ENCODE data around the gene IFFO2. TPM values are rescaled to one million over a fixed set of nuclear protein-coding genes. Genes with fewer than 3 reads are reported as not detected.
A peak's percentile ranks its signal among the peaks of the same experiment; 100 is the strongest.

The IFFO2 gene
- total RNA-seq, 4 donors from 2014 or later, result 25.8 to 88.8 (median 52.7) TPM

DNA sequence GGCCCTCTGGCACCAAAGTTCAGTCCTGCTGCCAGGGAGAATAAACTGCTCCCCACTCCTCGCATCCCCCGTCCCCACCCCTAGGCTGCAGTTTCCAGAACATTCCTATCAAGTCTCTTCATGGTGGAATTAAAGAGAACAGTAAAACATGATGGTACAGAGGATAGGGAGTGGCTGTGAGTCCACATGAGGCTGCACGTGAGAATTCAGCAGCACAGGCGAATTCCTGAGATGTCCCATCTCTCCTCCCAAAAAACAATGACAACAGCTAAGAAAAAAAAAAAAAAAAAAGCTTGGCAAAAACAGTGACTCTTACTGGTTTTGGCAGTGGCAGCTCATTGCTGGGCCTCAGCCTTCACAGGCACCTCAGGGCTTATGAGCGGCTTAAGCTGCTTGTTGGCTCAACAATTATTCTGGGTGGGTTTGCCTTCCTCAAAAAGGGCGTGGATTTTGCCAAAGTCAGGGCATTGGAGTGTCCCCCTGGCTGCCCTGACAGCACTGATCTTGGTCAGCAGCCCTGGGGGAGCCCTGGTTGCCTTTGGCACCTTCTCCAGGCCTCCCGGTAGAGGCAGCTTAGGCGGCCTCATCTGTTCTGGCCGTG lies 5.7 kb upstream of the IFFO2 start:
- WGBS, 2 donors, result 30 to 31% methylated on average over 5 to 6 of the region's 9 CpGs
- no peaks in the 10 kb centered on the region for H3K27me3 ChIP-seq
- TF ChIP-seq POLR2A (IDR thresholded peaks at IDR 0.05) (no peak), CTCF (IDR thresholded peaks at IDR 0.05) (peak in 1 of 6 experiments; percentile 13)
- DNase-seq, result no peak
- H3K4me3 ChIP-seq, result no peak overlapping the region
- peak overlapping the region; percentile 64 to 88 (median 86) for H3K27ac ChIP-seq
- H3K4me1 ChIP-seq, result peaks cover 15 to 46% (median 19%) of the 10 kb centered on the region in 3 donors
- intact Hi-C loops (cut with DNase I), result no loop called here
- H3K9me3 ChIP-seq, result no peaks in the 10 kb centered on the region
- no peaks in the 10 kb centered on the region for H3K36me3 ChIP-seq

- Histone ChIP-seq H3K4me1 (peaks cover 19 to 48% (median 23%) of the 10 kb centered on the region in 3 donors), H3K27me3 (no peaks in the 10 kb centered on the region), H3K9me3 (no peaks in the 10 kb centered on the region), H3K36me3 (no peaks in the 10 kb centered on the region), H3K27ac (no peak overlapping the region), H3K4me3 (no peak overlapping the region)
- intact Hi-C loops (cut with DNase I), result no loop called here
- WGBS, 2 donors, result 67 to 78% methylated on average over 3 of the region's 3 CpGs
- no peak for DNase-seq
- TF ChIP-seq CTCF (IDR thresholded peaks at IDR 0.05), result no peak
- no peak for TF ChIP-seq POLR2A (IDR thresholded peaks at IDR 0.05)
These were observed 4.3 kb upstream of the IFFO2 start for GRCh38 chr1:18960821-18961220.

DNA sequence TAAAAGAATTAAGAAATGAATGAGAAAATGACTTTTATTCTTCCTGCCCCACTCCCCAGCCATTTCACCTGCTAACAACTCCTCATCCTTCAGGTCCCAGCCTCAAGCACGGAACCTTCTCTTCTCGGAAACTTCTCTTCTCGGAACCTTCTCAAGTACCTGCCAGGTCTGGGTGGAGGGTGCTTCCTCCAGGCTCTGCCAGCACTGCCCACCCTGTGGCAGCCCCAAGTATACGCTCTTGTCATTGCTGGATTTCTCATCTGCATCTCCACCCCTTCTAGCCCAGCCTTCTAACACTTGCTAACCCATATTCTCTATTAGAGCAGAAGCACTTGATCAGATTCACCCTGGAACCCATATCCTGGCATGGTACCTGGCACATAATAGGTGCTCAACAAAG lies 3.9 kb upstream of the IFFO2 start:
- intact Hi-C loops (cut with DNase I), result no loop called here
- Histone ChIP-seq H3K27me3 (no peaks in the 10 kb centered on the region), H3K9me3 (no peaks in the 10 kb centered on the region), H3K36me3 (no peaks in the 10 kb centered on the region), H3K27ac (no peak overlapping the region), H3K4me1 (peaks cover 17 to 46% (median 23%) of the 10 kb centered on the region in 3 donors), H3K4me3 (no peak overlapping the region)
- 92 to 96% methylated on average over 4 of the region's 4 CpGs for WGBS, 2 donors
- TF ChIP-seq CTCF (IDR thresholded peaks at IDR 0.05), result no peak
- no peak for TF ChIP-seq POLR2A (IDR thresholded peaks at IDR 0.05)
- no peak for DNase-seq

GRCh38 chr1:18959591-18959990 lies 3.1 kb upstream of the IFFO2 start:
- WGBS, 2 donors, result 72 to 81% methylated on average over 4 of the region's 4 CpGs
- Histone ChIP-seq H3K9me3 (no peaks in the 10 kb centered on the region), H3K4me3 (no peak overlapping the region), H3K36me3 (no peaks in the 10 kb centered on the region), H3K4me1 (peaks cover 19 to 53% (median 31%) of the 10 kb centered on the region in 3 donors), H3K27me3 (no peaks in the 10 kb centered on the region), H3K27ac (no peak overlapping the region)
- no peak for TF ChIP-seq POLR2A (IDR thresholded peaks at IDR 0.05)
- no peak for TF ChIP-seq CTCF (IDR thresholded peaks at IDR 0.05)
- no peak for DNase-seq
- intact Hi-C loops (cut with DNase I), result no loop called here

DNA sequence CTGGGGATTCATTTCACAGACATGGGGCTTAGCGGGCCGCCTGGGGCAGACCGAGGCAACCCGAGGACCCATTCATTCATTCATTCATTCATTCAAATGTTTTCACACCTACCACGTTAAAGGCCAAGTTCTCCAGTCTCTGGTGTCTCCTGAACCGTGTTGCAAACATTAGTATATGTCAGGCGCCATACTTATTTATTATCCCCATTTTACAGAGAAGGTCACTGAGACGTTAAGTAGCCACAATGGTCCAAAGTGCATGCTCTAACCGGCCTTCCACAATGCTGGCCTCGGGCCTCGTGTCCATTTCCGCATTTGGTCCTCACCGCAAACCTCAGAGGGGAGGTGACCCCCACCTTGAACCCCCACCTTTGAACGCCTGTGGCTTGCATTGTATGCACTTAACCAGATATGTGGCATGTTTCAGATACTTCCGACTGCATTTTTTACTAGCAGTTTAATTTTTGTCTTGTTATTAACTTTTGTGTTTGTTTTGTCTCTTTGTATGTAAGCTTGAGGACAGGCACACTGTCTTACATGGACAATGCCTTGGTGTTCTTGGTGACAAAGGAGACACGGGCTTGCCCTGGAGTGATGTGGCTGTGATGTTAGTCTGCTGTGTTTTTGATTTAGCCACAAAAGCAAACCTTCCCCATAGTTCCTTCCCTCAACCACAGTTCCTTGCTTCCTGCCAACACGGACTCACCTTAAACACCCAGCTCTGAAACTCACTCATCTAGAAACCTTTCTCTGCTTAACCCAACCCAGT lies 1.2 kb upstream of the IFFO2 start:
- intact Hi-C loops (cut with DNase I), result no loop called here
- DNase-seq, result no peak
- H3K27me3 ChIP-seq, result no peaks in the 10 kb centered on the region
- no peaks in the 10 kb centered on the region for H3K36me3 ChIP-seq
- H3K27ac ChIP-seq, result peak overlapping the region in 3 of 4 donors; percentile 88 to 95 (median 94)
- H3K4me3 ChIP-seq, result peak overlapping the region in 3 of 4 donors; percentile 70 to 95 (median 85)
- TF ChIP-seq POLR2A (IDR thresholded peaks at IDR 0.05) (no peak), CTCF (IDR thresholded peaks at IDR 0.05) (no peak)
- H3K9me3 ChIP-seq, result no peaks in the 10 kb centered on the region
- peaks cover 30 to 59% (median 37%) of the 10 kb centered on the region in 3 donors for H3K4me1 ChIP-seq
- WGBS, 2 donors, result 67 to 74% methylated on average over 17 of the region's 17 CpGs

All from esophagus squamous epithelium (tissue), 5 donors.